Upper lobe of left lung (tissue), 6 donors: ENCODE data around the gene VPS26B. TPM values are rescaled to one million over a fixed set of nuclear protein-coding genes. Genes with fewer than 3 reads are reported as not detected.
A peak's percentile ranks its signal among the peaks of the same experiment; 100 is the strongest.

ENCODE experiments used
- ATAC-seq, 2 donors: fragments of 200-7000 bp; cut with Tn5 transposase; one replicate each; pipeline ENCODE4 v1.9.1; 2022; ENCODE audit warnings: mild to moderate bottlenecking in 2 of 2, moderate library complexity in 2 of 2; ENCODE audit not compliant: low FRiP score in 2 of 2
- DNase-seq, 2 donors: peaks; one replicate each; pipeline ENCODE4 v3.0.0-alpha.2; 2019 to 2020
- H3K27ac ChIP-seq, 4 donors: fragments of 200-600 bp; sonication (generic); one replicate each; pipeline ENCODE4 v1.5.1; 2016 to 2019
- H3K27me3 ChIP-seq, 4 donors: fragments of 200-600 bp; sonication (generic); one replicate each; pipeline ENCODE4 v1.5.1; 2017 to 2019
- H3K36me3 ChIP-seq, 4 donors: fragments of 200-600 bp; sonication (generic); one replicate each; pipeline ENCODE4 v1.5.1; 2016 to 2019
- H3K4me1 ChIP-seq, 4 donors: fragments of 200-600 bp; sonication (generic); one replicate each; pipeline ENCODE4 v1.5.1; 2018 to 2019
- H3K4me3 ChIP-seq, 4 donors: fragments of 200-600 bp; sonication (generic); one replicate each; pipeline ENCODE4 v1.5.1; 2017 to 2019; ENCODE audit warnings: mild to moderate bottlenecking in 2 of 4, moderate library complexity in 1 of 4
- H3K9me3 ChIP-seq, 4 donors: fragments of 200-600 bp; sonication (generic); one replicate each; pipeline ENCODE4 v1.5.1; 2018 to 2019
- EP300 ChIP-seq, 4 donors: sonication (generic); formaldehyde crosslinking; IDR thresholded peaks; one replicate each; pipeline ENCODE4 v1.5.1; 2017; ENCODE audit warnings: antibody characterized with exemption in 4 of 4, control low read depth in 2 of 4
- POLR2A ChIP-seq, 4 donors: fragments of 450-650 bp; IDR thresholded peaks; one replicate each; pipeline ENCODE4 v1.5.1; 2016 to 2017; ENCODE audit warnings: antibody characterized with exemption in 4 of 4, mild to moderate bottlenecking in 2 of 4
- POLR2AphosphoS5 ChIP-seq, 2 donors: sonication (generic); formaldehyde crosslinking; IDR thresholded peaks; one replicate each; pipeline ENCODE4 v1.5.1; 2017; ENCODE audit warnings: antibody characterized with exemption in 2 of 2
- WGBS, 2 donors: methylation state at CpG; one replicate each; pipeline ENCODE4 v1.1.5; 2017 to 2018; 5-methylcytosine and 5-hydroxymethylcytosine counted together
- total RNA-seq, 6 donors: library from RNA; depleted of rRNA in 4 of 6; stranded (reverse); fragments of >200 nt in 4 of 6; gene quantifications; one replicate each; pipeline versions ENCODE4 v1.1.0 to v1.2.1, GENCODE V29; 2016 to 2021
- TF ChIP-seq, protein P1 (sequence below), 6 experiments: fragments of 450-650 bp in 4 of 6; fragments of 200-600 bp in 2 of 6; sonication (generic) in 2 of 6; IDR thresholded peaks; one replicate each; pipeline ENCODE4 v1.5.1; 2016 to 2019; ENCODE audit warnings: antibody characterized with exemption in 6 of 6
- donor health status: DM: no; HTN: no; CAD: no; lungs with moderate emphysema.
- donor health status: DM: no; HTN: yes; CAD: no; lungs with severe emphysema.

VPS26B gene
- total RNA-seq, 6 donors from 2014 or later, result 27.2 to 42.6 (median 35.8) TPM

GRCh38 chr11:134224710-134225664, 516 bp downstream of the VPS26B start:
- Histone ChIP-seq H3K36me3 (peaks cover 0 to 6% (median 0%) of the 10 kb centered on the region in 4 donors), H3K27me3 (no peaks in the 10 kb centered on the region), H3K4me3 (peak overlapping the region; percentile 67 to 96 (median 90)), H3K27ac (peak overlapping the region; percentile 89 to 92 (median 92)), H3K9me3 (no peaks in the 10 kb centered on the region), H3K4me1 (peaks cover 28 to 56% (median 39%) of the 10 kb centered on the region in 4 donors)
- TF ChIP-seq EP300 (IDR thresholded peaks at IDR 0.05) (no peak), POLR2A (IDR thresholded peaks at IDR 0.05) (peak in 1 of 4 donors; percentile 10), POLR2AphosphoS5 (IDR thresholded peaks at IDR 0.05) (peak in 1 of 2 donors; percentile 47)
- TF ChIP-seq, protein P1, sequence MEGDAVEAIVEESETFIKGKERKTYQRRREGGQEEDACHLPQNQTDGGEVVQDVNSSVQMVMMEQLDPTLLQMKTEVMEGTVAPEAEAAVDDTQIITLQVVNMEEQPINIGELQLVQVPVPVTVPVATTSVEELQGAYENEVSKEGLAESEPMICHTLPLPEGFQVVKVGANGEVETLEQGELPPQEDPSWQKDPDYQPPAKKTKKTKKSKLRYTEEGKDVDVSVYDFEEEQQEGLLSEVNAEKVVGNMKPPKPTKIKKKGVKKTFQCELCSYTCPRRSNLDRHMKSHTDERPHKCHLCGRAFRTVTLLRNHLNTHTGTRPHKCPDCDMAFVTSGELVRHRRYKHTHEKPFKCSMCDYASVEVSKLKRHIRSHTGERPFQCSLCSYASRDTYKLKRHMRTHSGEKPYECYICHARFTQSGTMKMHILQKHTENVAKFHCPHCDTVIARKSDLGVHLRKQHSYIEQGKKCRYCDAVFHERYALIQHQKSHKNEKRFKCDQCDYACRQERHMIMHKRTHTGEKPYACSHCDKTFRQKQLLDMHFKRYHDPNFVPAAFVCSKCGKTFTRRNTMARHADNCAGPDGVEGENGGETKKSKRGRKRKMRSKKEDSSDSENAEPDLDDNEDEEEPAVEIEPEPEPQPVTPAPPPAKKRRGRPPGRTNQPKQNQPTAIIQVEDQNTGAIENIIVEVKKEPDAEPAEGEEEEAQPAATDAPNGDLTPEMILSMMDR (IDR thresholded peaks at IDR 0.05), result peak in 1 of 6 experiments; percentile 10
- WGBS, 2 donors, result 0% methylated on average over 50 of the region's 93 CpGs; no CpG with 5 or more reads in 1 of the 2 donors
- ATAC-seq (peak in 1 of 2 donors; percentile 59), DNase-seq (peak; percentile 71 to 93)

GRCh38 chr11:134226806-134227325, 2.4 kb downstream of the VPS26B start:
- no peak overlapping the region for H3K4me3 ChIP-seq
- H3K4me1 ChIP-seq, result peaks cover 28 to 74% (median 53%) of the 10 kb centered on the region in 4 donors
- WGBS, 2 donors, result 86 to 92% methylated on average over 5 of the region's 5 CpGs
- no peak overlapping the region for H3K27ac ChIP-seq
- DNase-seq (no peak), ATAC-seq (no peak)
- no peaks in the 10 kb centered on the region for H3K36me3 ChIP-seq
- TF ChIP-seq EP300 (IDR thresholded peaks at IDR 0.05) (no peak), POLR2A (IDR thresholded peaks at IDR 0.05) (no peak), POLR2AphosphoS5 (IDR thresholded peaks at IDR 0.05) (no peak)
- TF ChIP-seq, protein P1 (IDR thresholded peaks at IDR 0.05), result no peak
- H3K27me3 ChIP-seq, result no peaks in the 10 kb centered on the region
- no peaks in the 10 kb centered on the region for H3K9me3 ChIP-seq

GRCh38 chr11:134228625-134229024, 4.2 kb downstream of the VPS26B start:
- Histone ChIP-seq H3K36me3 (no peaks in the 10 kb centered on the region), H3K4me3 (no peak overlapping the region), H3K9me3 (no peaks in the 10 kb centered on the region), H3K27ac (no peak overlapping the region), H3K4me1 (peaks cover 21 to 64% (median 52%) of the 10 kb centered on the region in 4 donors), H3K27me3 (no peaks in the 10 kb centered on the region)
- DNase-seq (no peak), ATAC-seq (no peak)
- WGBS, 2 donors, result 80 to 83% methylated on average over 6 of the region's 6 CpGs
- TF ChIP-seq, protein P1 (IDR thresholded peaks at IDR 0.05), result no peak
- no peak for TF ChIP-seq EP300 (IDR thresholded peaks at IDR 0.05)
- no peak for TF ChIP-seq POLR2AphosphoS5 (IDR thresholded peaks at IDR 0.05)
- TF ChIP-seq POLR2A (IDR thresholded peaks at IDR 0.05), result no peak

GRCh38 chr11:134229126-134229790, 4.8 kb downstream of the VPS26B start:
- Histone ChIP-seq H3K4me1 (peaks cover 21 to 64% (median 52%) of the 10 kb centered on the region in 4 donors), H3K9me3 (no peaks in the 10 kb centered on the region), H3K27me3 (no peaks in the 10 kb centered on the region), H3K4me3 (no peak overlapping the region), H3K27ac (no peak overlapping the region), H3K36me3 (no peaks in the 10 kb centered on the region)
- DNase-seq (no peak), ATAC-seq (no peak)
- TF ChIP-seq EP300 (IDR thresholded peaks at IDR 0.05), result no peak
- no peak for TF ChIP-seq POLR2AphosphoS5 (IDR thresholded peaks at IDR 0.05)
- TF ChIP-seq, protein P1 (IDR thresholded peaks at IDR 0.05), result no peak
- TF ChIP-seq POLR2A (IDR thresholded peaks at IDR 0.05), result no peak
- 72 to 77% methylated on average over 6 of the region's 6 CpGs for WGBS, 2 donors
